Mesendoderm (in vitro differentiated cells): ENCODE results near the gene ANKFN1.

Experiments
- DNase-seq: peaks from one replicate; pipeline ENCODE4 v3.0.0; 2013
- H2AK5ac ChIP-seq: 2 replicates; pipeline ENCODE4 v1.6.1; 2013; ENCODE audit warnings: low read length, inconsistent platforms
- H2BK120ac ChIP-seq: 2 replicates; pipeline ENCODE4 v1.6.1; 2013; ENCODE audit warnings: low read depth, mild to moderate bottlenecking, low read length, moderate library complexity, mixed read lengths
- H2BK15ac ChIP-seq: replicated peaks from 2 replicates; pipeline ENCODE4 v1.6.1; 2013; ENCODE audit warnings: low read depth, mild to moderate bottlenecking, moderate library complexity
- H2BK5ac ChIP-seq: 2 replicates; pipeline ENCODE4 v1.6.1; 2013; ENCODE audit warnings: low read length, inconsistent platforms
- H3K18ac ChIP-seq: 2 replicates; pipeline ENCODE4 v1.6.1; 2013; ENCODE audit warnings: mild to moderate bottlenecking, low read length, mixed read lengths
- H3K23ac ChIP-seq: one replicate; pipeline ENCODE4 v1.6.1; 2013; ENCODE audit warnings: low read length
- H3K27ac ChIP-seq: 2 replicates; pipeline ENCODE4 v1.5.1; 2013; ENCODE audit warnings: low read depth, mild to moderate bottlenecking, inconsistent platforms, low read length, moderate library complexity
- H3K27me3 ChIP-seq: 2 replicates; pipeline ENCODE4 v1.6.1; 2013; ENCODE audit warnings: low read length, control low read depth, mild to moderate bottlenecking, inconsistent platforms; ENCODE audit not compliant: insufficient read depth, poor library complexity
- H3K36me3 ChIP-seq: 2 replicates; pipeline ENCODE4 v1.6.1; 2013; ENCODE audit warnings: low read length, inconsistent platforms; ENCODE audit not compliant: control insufficient read depth, insufficient read depth
- H3K4ac ChIP-seq: one replicate; pipeline ENCODE4 v1.6.1; 2013; ENCODE audit warnings: low read depth, mild to moderate bottlenecking, low read length, moderate library complexity
- H3K4me1 ChIP-seq: 2 replicates; pipeline ENCODE4 v1.6.1; 2013; ENCODE audit warnings: low read depth, low read length, inconsistent platforms; ENCODE audit not compliant: control insufficient read depth
- H3K4me2 ChIP-seq: 2 replicates; pipeline ENCODE4 v1.6.1; 2013; ENCODE audit warnings: low read length
- H3K4me3 ChIP-seq: 2 replicates; pipeline ENCODE4 v1.5.1; 2013; ENCODE audit warnings: mild to moderate bottlenecking, low read length
- H3K56ac ChIP-seq: one replicate; pipeline ENCODE4 v1.6.1; 2013; ENCODE audit warnings: low read length
- H3K79me1 ChIP-seq: 2 replicates; pipeline ENCODE4 v1.6.1; 2013; ENCODE audit warnings: low read length, inconsistent platforms
- H3K79me2 ChIP-seq: 2 replicates; pipeline ENCODE4 v1.6.1; 2013; ENCODE audit warnings: mild to moderate bottlenecking, low read length; ENCODE audit not compliant: control insufficient read depth, insufficient read depth
- H3K9ac ChIP-seq: 2 replicates; pipeline ENCODE4 v1.6.1; 2013; ENCODE audit warnings: low read length, inconsistent platforms
- H4K5ac ChIP-seq: one replicate; pipeline ENCODE4 v1.6.1; 2013; ENCODE audit warnings: low read length
- H4K8ac ChIP-seq: one replicate; pipeline ENCODE4 v1.6.1; 2013; ENCODE audit warnings: low read depth, mild to moderate bottlenecking, control low read depth, low read length, moderate library complexity
- WGBS: extraction: QIAGEN DNeasy Blood & Tissue Kit; methylation state at CpG from one replicate; pipeline ENCODE4 v1.1.7; 2013; ENCODE audit warnings: low lambda C conversion rate, missing lambda C conversion rate; ENCODE audit not compliant: insufficient coverage; ENCODE audit errors: extremely low coverage; 5-methylcytosine and 5-hydroxymethylcytosine counted together

Gene ANKFN1

DNA sequence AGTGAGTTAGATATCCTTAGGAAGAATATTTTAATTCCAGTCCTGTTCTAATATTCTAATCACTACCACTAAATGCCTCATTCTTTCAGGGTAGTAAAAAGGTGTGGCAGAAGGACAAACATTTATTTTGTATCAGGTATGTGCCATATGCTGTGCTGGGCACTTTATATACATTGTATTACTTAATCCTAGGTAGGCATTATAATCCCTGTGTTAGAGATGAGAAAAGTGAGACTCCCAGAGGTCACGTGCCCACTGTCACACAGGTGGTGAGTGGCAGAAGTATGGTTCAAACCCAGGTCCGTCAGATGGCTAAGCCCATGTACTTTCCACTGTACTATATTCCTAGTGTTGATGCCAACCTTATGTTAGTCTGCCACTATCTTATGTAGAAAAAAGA is 335.5 kb downstream of the ANKFN1 start:
- Histone ChIP-seq H2BK120ac (no peak overlapping the region), H3K4ac (no peak overlapping the region), H3K27me3 (no peaks in the 10 kb centered on the region), H3K36me3 (no peaks in the 10 kb centered on the region), H3K27ac (no peak overlapping the region), H3K4me1 (no peaks in the 10 kb centered on the region), H3K79me2 (no peaks in the 10 kb centered on the region), H3K56ac (no peak overlapping the region), H3K23ac (no peak overlapping the region), H3K4me2 (no peak overlapping the region), H2BK15ac (no peak overlapping the region), H4K5ac (no peak overlapping the region), H2AK5ac (no peak overlapping the region), H4K8ac (no peak overlapping the region), H2BK5ac (no peak overlapping the region), H3K4me3 (no peak overlapping the region), H3K18ac (no peak overlapping the region), H3K79me1 (no peaks in the 10 kb centered on the region), H3K9ac (no peak overlapping the region)
- DNase-seq = no peak
- no CpG with 5 or more reads among the region's 2 CpGs for WGBS

DNA sequence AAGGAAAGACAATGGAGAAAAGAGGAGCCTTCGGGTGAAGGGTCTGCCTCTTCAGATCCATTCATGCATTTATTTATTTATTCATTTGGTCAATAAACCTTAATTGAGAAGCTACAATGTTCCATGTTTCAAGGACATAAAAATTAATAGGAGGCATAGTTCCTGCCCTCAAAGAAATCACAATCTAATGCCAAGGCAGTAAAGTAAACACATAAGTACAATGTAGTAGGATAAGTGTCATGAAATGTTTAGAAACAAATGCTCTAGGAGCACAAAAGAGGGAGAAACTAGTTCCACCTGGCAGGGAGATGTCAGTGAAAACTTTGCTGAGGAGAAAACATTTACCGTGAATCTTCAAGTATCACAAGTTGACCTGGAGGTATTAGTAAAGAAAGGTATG is 336.7 kb downstream of the ANKFN1 start:
- Histone ChIP-seq H3K4me3 (no peak overlapping the region), H2AK5ac (no peak overlapping the region), H3K27me3 (no peaks in the 10 kb centered on the region), H3K36me3 (no peaks in the 10 kb centered on the region), H4K8ac (no peak overlapping the region), H3K4me2 (no peak overlapping the region), H3K79me2 (no peaks in the 10 kb centered on the region), H3K56ac (no peak overlapping the region), H3K23ac (no peak overlapping the region), H2BK120ac (no peak overlapping the region), H3K79me1 (no peaks in the 10 kb centered on the region), H3K18ac (no peak overlapping the region), H2BK15ac (no peak overlapping the region), H2BK5ac (no peak overlapping the region), H3K27ac (no peak overlapping the region), H3K9ac (no peak overlapping the region), H3K4ac (no peak overlapping the region), H3K4me1 (no peaks in the 10 kb centered on the region), H4K5ac (no peak overlapping the region)
- DNase-seq = no peak
- WGBS = no CpG with 5 or more reads among the region's 2 CpGs

DNA sequence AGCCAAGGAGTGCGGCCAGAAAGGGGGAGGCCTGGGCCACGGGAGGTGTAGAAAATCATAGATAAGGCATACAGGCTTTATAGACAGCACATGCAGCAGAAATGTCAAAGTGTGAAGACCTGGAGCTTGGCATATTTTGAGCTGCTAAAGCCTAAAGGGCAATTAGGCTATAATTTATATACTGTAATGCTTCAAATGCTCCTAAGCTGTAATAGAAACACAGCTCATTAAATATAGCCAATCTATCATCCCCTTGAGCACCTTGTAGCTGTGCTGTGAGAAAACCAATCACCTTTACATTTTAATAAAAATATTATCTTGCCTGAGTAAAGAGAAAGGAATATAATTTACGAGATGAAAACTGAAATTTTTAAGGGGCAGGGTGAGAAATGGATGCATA is 342.3 kb downstream of the ANKFN1 start:
- no peak overlapping the region for H2BK15ac ChIP-seq
- no CpG with 5 or more reads among the region's 3 CpGs for WGBS
- H3K56ac ChIP-seq = no peak overlapping the region
- H3K9ac ChIP-seq = no peak overlapping the region
- H3K27me3 ChIP-seq = no peaks in the 10 kb centered on the region
- H2BK5ac ChIP-seq = no peak overlapping the region
- no peak overlapping the region for H2BK120ac ChIP-seq
- no peak overlapping the region for H4K5ac ChIP-seq
- no peaks in the 10 kb centered on the region for H3K79me1 ChIP-seq
- no peaks in the 10 kb centered on the region for H3K79me2 ChIP-seq
- H3K23ac ChIP-seq = no peak overlapping the region
- H3K4me3 ChIP-seq = no peak overlapping the region
- H3K36me3 ChIP-seq = no peaks in the 10 kb centered on the region
- H3K18ac ChIP-seq = no peak overlapping the region
- H3K4ac ChIP-seq = no peak overlapping the region
- H2AK5ac ChIP-seq = no peak overlapping the region
- H3K4me2 ChIP-seq = no peak overlapping the region
- H4K8ac ChIP-seq = no peak overlapping the region
- H3K27ac ChIP-seq = no peak overlapping the region
- no peaks in the 10 kb centered on the region for H3K4me1 ChIP-seq
- no peak for DNase-seq

DNA sequence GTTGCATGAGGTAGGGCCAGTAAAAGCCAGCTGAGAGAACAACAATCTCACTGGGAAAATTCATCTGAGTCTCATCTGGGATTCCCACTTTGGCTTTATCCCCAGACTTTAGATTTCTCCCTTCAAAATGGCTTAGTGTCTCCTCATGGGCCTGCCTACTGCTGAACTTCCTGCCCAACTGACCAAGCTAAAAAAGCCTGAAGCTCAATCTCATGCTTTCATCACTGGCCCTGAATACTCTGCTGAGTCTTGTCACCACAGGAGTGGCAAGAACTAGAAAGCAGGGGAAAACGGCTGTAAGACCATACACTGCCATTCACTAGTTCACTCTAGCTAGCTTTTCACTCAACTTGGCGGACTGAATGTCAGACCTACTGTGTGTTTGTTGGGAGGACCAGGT is 343.9 kb downstream of the ANKFN1 start:
- H3K56ac ChIP-seq = no peak overlapping the region
- H2BK120ac ChIP-seq = no peak overlapping the region
- no peak for DNase-seq
- no peak overlapping the region for H3K27ac ChIP-seq
- no peak overlapping the region for H2AK5ac ChIP-seq
- no peak overlapping the region for H2BK5ac ChIP-seq
- no peaks in the 10 kb centered on the region for H3K36me3 ChIP-seq
- no peak overlapping the region for H3K4me3 ChIP-seq
- H2BK15ac ChIP-seq = no peak overlapping the region
- no peak overlapping the region for H3K18ac ChIP-seq
- H3K4me1 ChIP-seq = no peaks in the 10 kb centered on the region
- H3K9ac ChIP-seq = no peak overlapping the region
- no peaks in the 10 kb centered on the region for H3K79me2 ChIP-seq
- no peak overlapping the region for H3K4me2 ChIP-seq
- no peak overlapping the region for H4K5ac ChIP-seq
- H3K23ac ChIP-seq = no peak overlapping the region
- H3K79me1 ChIP-seq = no peaks in the 10 kb centered on the region
- no CpG with 5 or more reads among the region's 2 CpGs for WGBS
- H3K27me3 ChIP-seq = no peaks in the 10 kb centered on the region
- H4K8ac ChIP-seq = no peak overlapping the region
- H3K4ac ChIP-seq = no peak overlapping the region

DNA sequence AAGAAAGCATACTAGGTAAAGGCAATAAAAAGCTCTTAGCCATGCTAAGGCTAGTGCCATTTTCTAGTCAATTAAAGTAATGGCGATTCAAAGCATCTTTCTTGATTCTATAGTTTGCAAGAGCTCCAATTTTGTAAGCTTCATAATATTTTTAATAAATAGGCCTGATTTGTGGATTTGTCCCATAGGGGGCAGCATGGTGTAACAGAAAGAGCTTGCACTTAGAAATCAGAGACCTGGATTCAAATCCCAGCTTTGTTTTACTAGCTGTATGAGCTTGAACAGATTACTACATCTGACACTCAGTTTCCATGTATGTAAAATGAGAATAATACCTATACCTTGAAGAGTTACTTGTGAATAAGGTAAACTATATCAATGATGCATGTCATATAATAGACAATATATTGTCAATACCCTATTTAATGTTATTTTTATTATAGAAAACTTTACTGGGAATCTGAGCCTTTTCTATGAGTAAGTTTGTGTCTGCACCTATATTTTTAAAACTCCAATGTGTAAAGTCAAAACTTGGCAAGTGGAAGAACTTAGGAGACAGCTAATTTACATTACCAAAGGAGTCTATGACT is 346.6 kb downstream of the ANKFN1 start:
- H3K4me1 ChIP-seq = no peaks in the 10 kb centered on the region
- no peaks in the 10 kb centered on the region for H3K79me1 ChIP-seq
- no peak overlapping the region for H3K4ac ChIP-seq
- no peak overlapping the region for H3K4me3 ChIP-seq
- no peak overlapping the region for H4K5ac ChIP-seq
- no peak overlapping the region for H3K4me2 ChIP-seq
- H2BK5ac ChIP-seq = no peak overlapping the region
- H3K9ac ChIP-seq = no peak overlapping the region
- H3K27me3 ChIP-seq = no peaks in the 10 kb centered on the region
- peak; percentile 48 for DNase-seq
- no peaks in the 10 kb centered on the region for H3K36me3 ChIP-seq
- H2AK5ac ChIP-seq = no peak overlapping the region
- H2BK120ac ChIP-seq = no peak overlapping the region
- H4K8ac ChIP-seq = no peak overlapping the region
- no peak overlapping the region for H3K23ac ChIP-seq
- H3K18ac ChIP-seq = no peak overlapping the region
- WGBS = no CpG with 5 or more reads among the region's 1 CpG
- H2BK15ac ChIP-seq = no peak overlapping the region
- no peak overlapping the region for H3K27ac ChIP-seq
- H3K79me2 ChIP-seq = no peaks in the 10 kb centered on the region
- H3K56ac ChIP-seq = no peak overlapping the region

DNA sequence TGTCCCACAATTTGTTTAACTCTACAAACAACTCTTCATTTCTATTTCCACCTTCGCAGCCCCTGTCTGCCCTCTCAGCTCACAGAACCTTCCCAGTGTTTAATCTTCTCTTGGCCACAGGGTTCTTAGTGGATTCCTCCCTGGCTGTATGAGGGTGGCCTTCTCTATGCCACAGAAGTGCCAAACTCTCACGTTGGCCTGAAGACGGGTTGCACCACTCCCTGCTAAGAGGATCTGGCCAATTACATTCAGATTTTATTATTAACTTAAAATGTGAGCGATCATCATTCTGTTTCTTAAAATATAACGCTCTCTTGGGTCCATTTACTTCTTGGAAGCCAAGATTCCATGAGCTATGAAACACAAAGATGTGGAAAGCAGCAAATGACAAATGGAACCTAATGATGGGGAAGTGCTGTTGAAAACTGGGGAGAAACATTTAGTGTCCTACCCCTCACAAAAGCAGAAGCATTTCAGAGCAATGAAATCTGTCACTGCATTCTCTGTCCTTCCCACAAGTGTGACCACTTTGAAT is 348.9 kb downstream of the ANKFN1 start:
- H3K23ac ChIP-seq = no peak overlapping the region
- no peaks in the 10 kb centered on the region for H3K79me1 ChIP-seq
- H3K4me2 ChIP-seq = no peak overlapping the region
- H3K56ac ChIP-seq = no peak overlapping the region
- H2BK120ac ChIP-seq = no peak overlapping the region
- H3K18ac ChIP-seq = no peak overlapping the region
- no peaks in the 10 kb centered on the region for H3K4me1 ChIP-seq
- WGBS = no CpG with 5 or more reads among the region's 5 CpGs
- H4K8ac ChIP-seq = no peak overlapping the region
- H2BK15ac ChIP-seq = no peak overlapping the region
- DNase-seq = no peak
- H3K4me3 ChIP-seq = no peak overlapping the region
- H3K36me3 ChIP-seq = no peaks in the 10 kb centered on the region
- no peak overlapping the region for H2AK5ac ChIP-seq
- H3K27ac ChIP-seq = no peak overlapping the region
- no peak overlapping the region for H4K5ac ChIP-seq
- no peaks in the 10 kb centered on the region for H3K79me2 ChIP-seq
- no peak overlapping the region for H3K9ac ChIP-seq
- no peak overlapping the region for H3K4ac ChIP-seq
- no peak overlapping the region for H2BK5ac ChIP-seq
- H3K27me3 ChIP-seq = no peaks in the 10 kb centered on the region
